ENCODE measurements around the gene CTIF.

Gene CTIF

GRCh38 chr18:48694295-48694694, 155.5 kb downstream of the CTIF start:
- TF ChIP-seq TEAD4 (IDR thresholded peaks at IDR 0.05), result no peak
- no peak for TF ChIP-seq RAD21 (IDR thresholded peaks at IDR 0.05; ENCODE audit: low read depth)
- TF ChIP-seq EGR1 (IDR thresholded peaks at IDR 0.05), result no peak
- TF ChIP-seq USF1 (IDR thresholded peaks at IDR 0.05), result no peak
- no peak for TF ChIP-seq ZBTB7A (IDR thresholded peaks at IDR 0.05; ENCODE audit: low read depth)
- no peak for TF ChIP-seq NFIC (IDR thresholded peaks at IDR 0.05)
- no peak for TF ChIP-seq EP300 (IDR thresholded peaks at IDR 0.05; ENCODE audit: borderline replicate concordance)
- no peak for TF ChIP-seq CREB1 (IDR thresholded peaks at IDR 0.05; ENCODE audit: low read depth)
- TF ChIP-seq FOXM1 (IDR thresholded peaks at IDR 0.05; ENCODE audit: borderline replicate concordance, low read depth), result no peak
- TF ChIP-seq YY1 (IDR thresholded peaks at IDR 0.05; ENCODE audit: low read depth), result no peak
- no peak for TF ChIP-seq TCF12 (IDR thresholded peaks at IDR 0.05; ENCODE audit: low read depth)
- no peak for TF ChIP-seq TAF1 (IDR thresholded peaks at IDR 0.05; ENCODE audit: low read depth)
- TF ChIP-seq CEBPB (IDR thresholded peaks at IDR 0.05), result no peak
- TF ChIP-seq REST (IDR thresholded peaks at IDR 0.05; ENCODE audit: low read depth), result no peak
- TF ChIP-seq MAX (IDR thresholded peaks at IDR 0.05), result no peak

GRCh38 chr18:48695671-48696070, 156.8 kb downstream of the CTIF start:
- TF ChIP-seq MAX (IDR thresholded peaks at IDR 0.05) (no peak), CEBPB (IDR thresholded peaks at IDR 0.05) (no peak), TCF12 (IDR thresholded peaks at IDR 0.05; ENCODE audit: low read depth) (no peak), ZBTB7A (IDR thresholded peaks at IDR 0.05; ENCODE audit: low read depth) (no peak), RAD21 (IDR thresholded peaks at IDR 0.05; ENCODE audit: low read depth) (no peak), EGR1 (IDR thresholded peaks at IDR 0.05) (no peak), TEAD4 (IDR thresholded peaks at IDR 0.05) (no peak), TAF1 (IDR thresholded peaks at IDR 0.05; ENCODE audit: low read depth) (no peak), EP300 (IDR thresholded peaks at IDR 0.05; ENCODE audit: borderline replicate concordance) (no peak), FOXM1 (IDR thresholded peaks at IDR 0.05; ENCODE audit: borderline replicate concordance, low read depth) (no peak), YY1 (IDR thresholded peaks at IDR 0.05; ENCODE audit: low read depth) (no peak), USF1 (IDR thresholded peaks at IDR 0.05) (no peak), NFIC (IDR thresholded peaks at IDR 0.05) (no peak), CREB1 (IDR thresholded peaks at IDR 0.05; ENCODE audit: low read depth) (no peak), REST (IDR thresholded peaks at IDR 0.05; ENCODE audit: low read depth) (no peak)

GRCh38 chr18:48696218-48696617, 157.4 kb downstream of the CTIF start:
- no peak for TF ChIP-seq CEBPB (IDR thresholded peaks at IDR 0.05)
- TF ChIP-seq YY1 (IDR thresholded peaks at IDR 0.05; ENCODE audit: low read depth), result no peak
- TF ChIP-seq TEAD4 (IDR thresholded peaks at IDR 0.05), result no peak
- no peak for TF ChIP-seq EGR1 (IDR thresholded peaks at IDR 0.05)
- no peak for TF ChIP-seq ZBTB7A (IDR thresholded peaks at IDR 0.05; ENCODE audit: low read depth)
- no peak for TF ChIP-seq REST (IDR thresholded peaks at IDR 0.05; ENCODE audit: low read depth)
- no peak for TF ChIP-seq CREB1 (IDR thresholded peaks at IDR 0.05; ENCODE audit: low read depth)
- no peak for TF ChIP-seq NFIC (IDR thresholded peaks at IDR 0.05)
- no peak for TF ChIP-seq USF1 (IDR thresholded peaks at IDR 0.05)
- TF ChIP-seq EP300 (IDR thresholded peaks at IDR 0.05; ENCODE audit: borderline replicate concordance), result no peak

GRCh38 chr18:48697441-48697840, 158.6 kb downstream of the CTIF start:
- no peak for TF ChIP-seq TAF1 (IDR thresholded peaks at IDR 0.05; ENCODE audit: low read depth)
- no peak for TF ChIP-seq YY1 (IDR thresholded peaks at IDR 0.05; ENCODE audit: low read depth)
- TF ChIP-seq NFIC (IDR thresholded peaks at IDR 0.05), result no peak
- TF ChIP-seq CEBPB (IDR thresholded peaks at IDR 0.05), result no peak
- no peak for TF ChIP-seq MAX (IDR thresholded peaks at IDR 0.05)
- TF ChIP-seq CREB1 (IDR thresholded peaks at IDR 0.05; ENCODE audit: low read depth), result no peak
- TF ChIP-seq EGR1 (IDR thresholded peaks at IDR 0.05), result no peak
- no peak for TF ChIP-seq TCF12 (IDR thresholded peaks at IDR 0.05; ENCODE audit: low read depth)
- TF ChIP-seq USF1 (IDR thresholded peaks at IDR 0.05), result no peak
- TF ChIP-seq REST (IDR thresholded peaks at IDR 0.05; ENCODE audit: low read depth), result no peak
- TF ChIP-seq ZBTB7A (IDR thresholded peaks at IDR 0.05; ENCODE audit: low read depth), result no peak
- TF ChIP-seq EP300 (IDR thresholded peaks at IDR 0.05; ENCODE audit: borderline replicate concordance), result no peak
- no peak for TF ChIP-seq RAD21 (IDR thresholded peaks at IDR 0.05; ENCODE audit: low read depth)
- no peak for TF ChIP-seq TEAD4 (IDR thresholded peaks at IDR 0.05)
- no peak for TF ChIP-seq FOXM1 (IDR thresholded peaks at IDR 0.05; ENCODE audit: borderline replicate concordance, low read depth)
